Thyroid gland (tissue), 4 donors: Measurements from ENCODE around the gene NR3C2.

Experiments used
- POLR2A ChIP-seq, 2 donors: fragments of 450-650 bp; IDR thresholded peaks; one replicate each; pipeline ENCODE4 v1.6.1; 2017; ENCODE audit warnings: antibody characterized with exemption in 2 of 2, mild to moderate bottlenecking in 2 of 2, moderate library complexity in 1 of 2
- TF ChIP-seq, protein P1 (sequence below), 6 experiments: fragments of 200-600 bp in 3 of 6; fragments of 450-650 bp in 3 of 6; sonication (generic) in 3 of 6; IDR thresholded peaks; one replicate each; pipeline ENCODE4 v1.5.1; 2016 to 2019; ENCODE audit warnings: antibody characterized with exemption in 6 of 6, mild to moderate bottlenecking in 2 of 6, inconsistent platforms in 1 of 6, moderate library complexity in 1 of 6

DNA sequence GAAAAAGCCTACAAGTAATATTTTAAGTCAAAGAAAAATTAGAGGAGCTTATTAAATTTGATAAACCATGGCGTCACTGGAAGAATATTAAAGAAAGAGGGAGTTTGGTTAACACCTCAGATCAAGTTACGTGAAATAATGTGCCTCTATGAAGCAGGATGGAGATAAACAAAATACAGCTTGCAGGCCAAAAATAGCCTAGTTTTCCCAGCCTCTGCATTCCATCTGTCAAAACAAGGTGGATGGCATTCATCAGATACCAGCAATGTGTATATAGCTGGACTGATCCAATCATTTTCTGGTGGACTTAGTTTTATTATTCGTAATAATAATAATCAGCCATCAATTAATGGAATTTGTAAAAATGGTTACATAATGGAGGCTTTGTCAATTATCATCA is 230.7 kb downstream of the NR3C2 start:
- TF ChIP-seq, protein P1, sequence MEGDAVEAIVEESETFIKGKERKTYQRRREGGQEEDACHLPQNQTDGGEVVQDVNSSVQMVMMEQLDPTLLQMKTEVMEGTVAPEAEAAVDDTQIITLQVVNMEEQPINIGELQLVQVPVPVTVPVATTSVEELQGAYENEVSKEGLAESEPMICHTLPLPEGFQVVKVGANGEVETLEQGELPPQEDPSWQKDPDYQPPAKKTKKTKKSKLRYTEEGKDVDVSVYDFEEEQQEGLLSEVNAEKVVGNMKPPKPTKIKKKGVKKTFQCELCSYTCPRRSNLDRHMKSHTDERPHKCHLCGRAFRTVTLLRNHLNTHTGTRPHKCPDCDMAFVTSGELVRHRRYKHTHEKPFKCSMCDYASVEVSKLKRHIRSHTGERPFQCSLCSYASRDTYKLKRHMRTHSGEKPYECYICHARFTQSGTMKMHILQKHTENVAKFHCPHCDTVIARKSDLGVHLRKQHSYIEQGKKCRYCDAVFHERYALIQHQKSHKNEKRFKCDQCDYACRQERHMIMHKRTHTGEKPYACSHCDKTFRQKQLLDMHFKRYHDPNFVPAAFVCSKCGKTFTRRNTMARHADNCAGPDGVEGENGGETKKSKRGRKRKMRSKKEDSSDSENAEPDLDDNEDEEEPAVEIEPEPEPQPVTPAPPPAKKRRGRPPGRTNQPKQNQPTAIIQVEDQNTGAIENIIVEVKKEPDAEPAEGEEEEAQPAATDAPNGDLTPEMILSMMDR (IDR thresholded peaks at IDR 0.05) = no peak
- TF ChIP-seq POLR2A (IDR thresholded peaks at IDR 0.05) = no peak
